Measurements from ENCODE around the gene ZNF436.

GRCh38 chr1:23407016-23407630 is 37.5 kb upstream of the ZNF436 start:
- TF ChIP-seq CTCF (IDR thresholded peaks at IDR 0.05 in 4 of 5, conservative IDR thresholded peaks at IDR 0.05 in 1 of 5) (no peak), POLR2A (IDR thresholded peaks at IDR 0.05) (no peak)
